Ovary (tissue), 3 donors: ENCODE measurements around the gene B4GALNT1.

Source experiments
- EP300 ChIP-seq: sonication (generic); formaldehyde crosslinking; IDR thresholded peaks from one replicate; pipeline ENCODE4 v1.6.1; 2017; ENCODE audit warnings: antibody characterized with exemption
- POLR2A ChIP-seq: fragments of 450-650 bp; IDR thresholded peaks from one replicate; pipeline ENCODE4 v1.6.1; 2017; ENCODE audit warnings: antibody characterized with exemption, mild to moderate bottlenecking, moderate library complexity
- TF ChIP-seq, protein P1 (sequence below), 3 donors: fragments of 450-650 bp in 2 of 3; fragments of 200-600 bp in 1 of 3; IDR thresholded peaks; one replicate each; pipeline versions ENCODE4 v1.5.1 to v1.8.0; 2016 to 2022; ENCODE audit warnings: antibody characterized with exemption in 3 of 3, mild to moderate bottlenecking in 1 of 3
- donor health status: DM: no; HTN: no; CAD: no.

DNA sequence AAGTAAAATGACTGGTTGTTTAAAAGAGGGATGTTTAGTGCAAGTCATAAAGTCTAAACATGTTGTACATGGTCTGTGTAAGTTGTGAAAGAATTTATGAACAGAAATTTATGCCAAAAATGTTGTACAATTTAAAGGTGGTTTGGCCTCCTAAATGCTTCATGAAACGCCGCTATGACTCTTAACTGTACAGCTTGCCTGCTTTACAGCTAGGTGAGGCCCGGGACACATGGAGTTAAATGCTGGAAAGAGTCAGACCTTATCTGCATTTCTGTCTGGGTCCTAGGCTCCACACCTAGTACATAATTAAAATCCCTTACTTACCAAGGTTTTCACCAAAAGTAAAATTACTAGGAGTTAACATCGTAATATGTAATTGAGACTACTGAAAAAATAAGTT is 28.4 kb upstream of the B4GALNT1 start:
- TF ChIP-seq, protein P1, sequence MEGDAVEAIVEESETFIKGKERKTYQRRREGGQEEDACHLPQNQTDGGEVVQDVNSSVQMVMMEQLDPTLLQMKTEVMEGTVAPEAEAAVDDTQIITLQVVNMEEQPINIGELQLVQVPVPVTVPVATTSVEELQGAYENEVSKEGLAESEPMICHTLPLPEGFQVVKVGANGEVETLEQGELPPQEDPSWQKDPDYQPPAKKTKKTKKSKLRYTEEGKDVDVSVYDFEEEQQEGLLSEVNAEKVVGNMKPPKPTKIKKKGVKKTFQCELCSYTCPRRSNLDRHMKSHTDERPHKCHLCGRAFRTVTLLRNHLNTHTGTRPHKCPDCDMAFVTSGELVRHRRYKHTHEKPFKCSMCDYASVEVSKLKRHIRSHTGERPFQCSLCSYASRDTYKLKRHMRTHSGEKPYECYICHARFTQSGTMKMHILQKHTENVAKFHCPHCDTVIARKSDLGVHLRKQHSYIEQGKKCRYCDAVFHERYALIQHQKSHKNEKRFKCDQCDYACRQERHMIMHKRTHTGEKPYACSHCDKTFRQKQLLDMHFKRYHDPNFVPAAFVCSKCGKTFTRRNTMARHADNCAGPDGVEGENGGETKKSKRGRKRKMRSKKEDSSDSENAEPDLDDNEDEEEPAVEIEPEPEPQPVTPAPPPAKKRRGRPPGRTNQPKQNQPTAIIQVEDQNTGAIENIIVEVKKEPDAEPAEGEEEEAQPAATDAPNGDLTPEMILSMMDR (IDR thresholded peaks at IDR 0.05), result no peak
- no peak for TF ChIP-seq EP300
- no peak for TF ChIP-seq POLR2A
